Activated T-helper 1 cell treated with anti-CD3 and anti-CD28 coated beads, Interleukin-2, amount 50 U/mL, for 16 hours (primary cell): ENCODE data around the gene RASSF1.

Experiments used
- DNase-seq, 2 donors: peaks; one replicate each; pipeline ENCODE4 v3.0.0-alpha.2; 2020; ENCODE audit warnings: low read depth in 1 of 2, low spot score in 1 of 2

Gene RASSF1

GRCh38 chr3:50302095-50303012 is 38.3 kb downstream of the RASSF1 start:
- DNase-seq, result no peak

GRCh38 chr3:50300681-50301254 is 39.9 kb downstream of the RASSF1 start:
- DNase-seq, result no peak

- no peak for DNase-seq
These were observed 40.5 kb downstream of the RASSF1 start for GRCh38 chr3:50299929-50300680.

- no peak for DNase-seq
These were observed 41.1 kb downstream of the RASSF1 start for GRCh38 chr3:50299638-50299928.

GRCh38 chr3:50298836-50299637 is 41.6 kb downstream of the RASSF1 start, which contains the start of the genes HYAL3 and NAA80:
Gene HYAL3 (minus strand): TSS chr3:50299405. CDS start chr3:50295602, 3,803 bp downstream.
Gene NAA80 (minus strand): TSS chr3:50299405. CDS start chr3:50297463, 1,942 bp downstream.
- DNase-seq, result peak; percentile 97 to 98

GRCh38 chr3:50297896-50298725 is 42.5 kb downstream of the RASSF1 start:
- DNase-seq, result no peak

GRCh38 chr3:50297384-50297775 is 43.3 kb downstream of the RASSF1 start:
- no peak for DNase-seq

- no peak for DNase-seq
These were observed 43.8 kb downstream of the RASSF1 start for GRCh38 chr3:50296721-50297383.

GRCh38 chr3:50295553-50296431 is 44.8 kb downstream of the RASSF1 start:
- DNase-seq, result no peak

- no peak for DNase-seq
These were observed 45.9 kb downstream of the RASSF1 start for GRCh38 chr3:50294492-50295403.

GRCh38 chr3:50294089-50294488 is 46.5 kb downstream of the RASSF1 start:
- no peak for DNase-seq

- DNase-seq, result no peak
These were observed 47.4 kb downstream of the RASSF1 start for GRCh38 chr3:50293079-50293801.

GRCh38 chr3:50292159-50293078 is 48.2 kb downstream of the RASSF1 start, which contains the start of gene IFRD2:
Gene IFRD2 (minus strand): TSS chr3:50292429. CDS start chr3:50292274, 155 bp downstream.
- DNase-seq, result peak; percentile 90 to 93

- DNase-seq, result no peak
These were observed 50.4 kb downstream of the RASSF1 start for GRCh38 chr3:50290161-50290641.

GRCh38 chr3:50289130-50289529 is 51.5 kb downstream of the RASSF1 start:
- DNase-seq, result no peak
